ENCODE results near the gene ROR2.

Gene ROR2

DNA sequence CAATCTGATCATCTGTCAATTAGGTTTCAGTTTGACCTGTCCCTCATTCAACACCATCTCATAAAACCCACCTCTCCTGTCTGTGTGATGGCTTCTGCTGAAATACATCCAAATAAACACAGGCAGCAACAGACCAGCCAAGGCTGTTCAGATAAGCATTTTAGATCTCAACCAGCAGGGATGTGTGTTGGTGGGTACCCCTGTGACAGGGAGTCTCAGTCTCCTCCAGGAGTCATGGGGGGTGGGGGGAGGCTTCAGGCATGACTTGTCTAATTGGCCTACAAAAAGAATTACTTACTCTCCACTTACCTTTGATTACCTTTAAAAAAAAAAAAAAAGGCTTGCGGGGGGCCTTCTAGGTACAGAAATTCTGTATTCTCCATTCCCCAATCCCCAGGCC, 65.9 kb downstream of the ROR2 start:
- Histone ChIP-seq H3K4me1 (ENCODE audit: control insufficient read depth in 2 of 2, insufficient read depth in 1 of 2, low read depth in 1 of 2, low read length in 2 of 2) (peaks cover 16 to 26% of the 10 kb centered on the region in 2 donors), H3K14ac (ENCODE audit: low read length) (no peak overlapping the region), H2BK12ac (ENCODE audit: low read length) (no peak overlapping the region), H3K4me3 (ENCODE audit: low read length in 2 of 2) (no peak overlapping the region), H2BK15ac (ENCODE audit: low read length) (no peak overlapping the region), H2AFZ (ENCODE audit: low read length) (no peak overlapping the region), H3K27ac (replicated peaks; ENCODE audit: low read length) (peak overlapping the region; percentile 18), H3K9ac (ENCODE audit: low read depth, low read length, poor library complexity) (no peak overlapping the region), H3K36me3 (replicated peaks in 1 of 2; ENCODE audit: control insufficient read depth in 2 of 2, insufficient read depth in 2 of 2, low read length in 2 of 2) (peaks cover 0 to 42% of the 10 kb centered on the region in 2 donors), H3K4ac (ENCODE audit: low read length) (no peak overlapping the region), H4K8ac (ENCODE audit: low read depth, low read length) (no peak overlapping the region), H3K9me3 (replicated peaks in 1 of 2; ENCODE audit: control insufficient read depth in 2 of 2, insufficient read depth in 1 of 2, low read depth in 1 of 2, low read length in 2 of 2) (peaks cover 0 to 9% of the 10 kb centered on the region in 2 donors), H2BK120ac (ENCODE audit: low read depth, low read length) (no peak overlapping the region), H2AK5ac (ENCODE audit: low read depth, low read length) (no peak overlapping the region), H3K4me2 (ENCODE audit: insufficient read depth, low read length, poor library complexity, severe bottlenecking) (no peak overlapping the region), H2BK5ac (ENCODE audit: low read length) (no peak overlapping the region), H3K23ac (ENCODE audit: low read depth, low read length, poor library complexity) (no peak overlapping the region), H3K27me3 (ENCODE audit: control insufficient read depth in 3 of 3, insufficient read depth in 3 of 3, low read depth in 1 of 3, low read length in 3 of 3) (no peaks in the 10 kb centered on the region), H3K18ac (ENCODE audit: low read length) (no peak overlapping the region), H3K79me1 (ENCODE audit: low read depth, low read length) (peaks cover 2% of the 10 kb centered on the region), H4K91ac (ENCODE audit: low read depth, low read length, poor library complexity) (no peak overlapping the region)
- WGBS, 2 donors (ENCODE audit: extremely low coverage in 2 of 2, insufficient read length in 2 of 2, insufficient replicate concordance in 1 of 2): no CpG with 5 or more reads among the region's 1 CpG
- no peak for DNase-seq (ENCODE audit: low spot score)

DNA sequence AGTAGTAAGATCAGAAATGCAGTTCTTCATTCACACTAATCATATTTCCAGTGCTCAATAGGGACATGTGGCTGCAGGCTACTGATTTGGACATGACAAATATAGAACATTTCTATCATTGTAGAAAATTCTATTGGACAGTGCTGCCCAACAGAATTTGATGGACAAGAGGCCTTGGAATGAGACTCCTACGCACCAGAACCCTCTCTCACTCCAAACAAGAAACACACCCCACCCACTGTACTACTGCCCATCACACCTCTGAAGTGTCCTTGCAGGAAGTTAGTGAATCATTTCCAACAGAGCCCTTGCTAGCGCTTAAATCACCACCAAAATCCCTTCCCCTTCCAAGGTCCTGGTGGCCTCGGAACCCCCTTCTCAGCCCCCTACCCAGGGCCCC, 66.5 kb downstream of the ROR2 start:
- H3K18ac ChIP-seq (ENCODE audit: low read length): peak overlapping the region; percentile 40
- H3K27me3 ChIP-seq (ENCODE audit: control insufficient read depth in 3 of 3, insufficient read depth in 3 of 3, low read depth in 1 of 3, low read length in 3 of 3): no peaks in the 10 kb centered on the region
- peaks cover 16 to 23% of the 10 kb centered on the region in 2 donors for H3K4me1 ChIP-seq (ENCODE audit: control insufficient read depth in 2 of 2, insufficient read depth in 1 of 2, low read depth in 1 of 2, low read length in 2 of 2)
- no peak overlapping the region for H3K9ac ChIP-seq (ENCODE audit: low read depth, low read length, poor library complexity)
- H3K36me3 ChIP-seq (replicated peaks in 1 of 2; ENCODE audit: control insufficient read depth in 2 of 2, insufficient read depth in 2 of 2, low read length in 2 of 2): peaks cover under 1 to 46% of the 10 kb centered on the region in 2 donors
- H2BK15ac ChIP-seq (ENCODE audit: low read length): no peak overlapping the region
- no peak overlapping the region for H3K4ac ChIP-seq (ENCODE audit: low read length)
- H3K27ac ChIP-seq (replicated peaks; ENCODE audit: low read length): no peak overlapping the region
- H3K4me3 ChIP-seq (ENCODE audit: low read length in 2 of 2): no peak overlapping the region
- no CpG with 5 or more reads among the region's 3 CpGs for WGBS, 2 donors (ENCODE audit: extremely low coverage in 2 of 2, insufficient read length in 2 of 2, insufficient replicate concordance in 1 of 2)
- DNase-seq (ENCODE audit: low spot score): no peak
- H3K79me1 ChIP-seq (ENCODE audit: low read depth, low read length): no peaks in the 10 kb centered on the region
- no peak overlapping the region for H3K23ac ChIP-seq (ENCODE audit: low read depth, low read length, poor library complexity)
- no peak overlapping the region for H3K14ac ChIP-seq (ENCODE audit: low read length)
- no peak overlapping the region for H2AFZ ChIP-seq (ENCODE audit: low read length)
- no peak overlapping the region for H3K4me2 ChIP-seq (ENCODE audit: insufficient read depth, low read length, poor library complexity, severe bottlenecking)
- no peak overlapping the region for H2BK120ac ChIP-seq (ENCODE audit: low read depth, low read length)
- H4K8ac ChIP-seq (ENCODE audit: low read depth, low read length): no peak overlapping the region
- no peak overlapping the region for H2BK5ac ChIP-seq (ENCODE audit: low read length)
- no peak overlapping the region for H2BK12ac ChIP-seq (ENCODE audit: low read length)
- no peak overlapping the region for H4K91ac ChIP-seq (ENCODE audit: low read depth, low read length, poor library complexity)
- H2AK5ac ChIP-seq (ENCODE audit: low read depth, low read length): no peak overlapping the region
- peaks cover 0 to 9% of the 10 kb centered on the region in 2 donors for H3K9me3 ChIP-seq (replicated peaks in 1 of 2; ENCODE audit: control insufficient read depth in 2 of 2, insufficient read depth in 1 of 2, low read depth in 1 of 2, low read length in 2 of 2)

DNA sequence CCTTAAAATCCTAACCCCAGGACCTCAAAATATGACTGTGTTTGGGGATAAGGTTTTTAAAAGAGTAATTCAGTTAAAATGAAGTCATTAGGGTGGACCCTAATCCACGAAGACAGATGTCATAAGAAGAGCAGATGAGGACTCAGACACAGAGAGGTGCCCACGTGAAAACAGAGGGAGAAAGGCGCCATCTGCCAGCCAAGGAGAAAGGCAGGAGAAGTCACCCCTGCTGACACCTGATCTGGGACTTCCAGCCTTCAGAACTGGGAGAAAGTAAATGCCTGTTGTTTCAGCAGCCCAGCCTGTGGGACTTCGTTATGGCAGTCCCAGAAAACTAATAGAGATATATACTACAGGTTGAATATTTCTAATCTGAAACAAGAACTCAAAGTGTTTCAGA, 67.4 kb downstream of the ROR2 start:
- H2AK5ac ChIP-seq (ENCODE audit: low read depth, low read length): no peak overlapping the region
- H3K4me3 ChIP-seq (ENCODE audit: low read length in 2 of 2): no peak overlapping the region
- no peaks in the 10 kb centered on the region for H3K79me1 ChIP-seq (ENCODE audit: low read depth, low read length)
- no peak for DNase-seq (ENCODE audit: low spot score)
- peaks cover 0 to 9% of the 10 kb centered on the region in 2 donors for H3K9me3 ChIP-seq (replicated peaks in 1 of 2; ENCODE audit: control insufficient read depth in 2 of 2, insufficient read depth in 1 of 2, low read depth in 1 of 2, low read length in 2 of 2)
- H3K4me2 ChIP-seq (ENCODE audit: insufficient read depth, low read length, poor library complexity, severe bottlenecking): no peak overlapping the region
- H3K4ac ChIP-seq (ENCODE audit: low read length): no peak overlapping the region
- H2AFZ ChIP-seq (ENCODE audit: low read length): no peak overlapping the region
- H2BK5ac ChIP-seq (ENCODE audit: low read length): no peak overlapping the region
- no peak overlapping the region for H2BK12ac ChIP-seq (ENCODE audit: low read length)
- H3K23ac ChIP-seq (ENCODE audit: low read depth, low read length, poor library complexity): no peak overlapping the region
- H3K27ac ChIP-seq (replicated peaks; ENCODE audit: low read length): no peak overlapping the region
- no peak overlapping the region for H3K9ac ChIP-seq (ENCODE audit: low read depth, low read length, poor library complexity)
- WGBS, 2 donors (ENCODE audit: extremely low coverage in 2 of 2, insufficient read length in 2 of 2, insufficient replicate concordance in 1 of 2): no CpG with 5 or more reads among the region's 4 CpGs
- no peak overlapping the region for H4K8ac ChIP-seq (ENCODE audit: low read depth, low read length)
- no peak overlapping the region for H2BK15ac ChIP-seq (ENCODE audit: low read length)
- H3K14ac ChIP-seq (ENCODE audit: low read length): no peak overlapping the region
- H3K18ac ChIP-seq (ENCODE audit: low read length): no peak overlapping the region
- H2BK120ac ChIP-seq (ENCODE audit: low read depth, low read length): no peak overlapping the region
- no peaks in the 10 kb centered on the region for H3K27me3 ChIP-seq (ENCODE audit: control insufficient read depth in 3 of 3, insufficient read depth in 3 of 3, low read depth in 1 of 3, low read length in 3 of 3)
- H3K36me3 ChIP-seq (replicated peaks in 1 of 2; ENCODE audit: control insufficient read depth in 2 of 2, insufficient read depth in 2 of 2, low read length in 2 of 2): peaks cover 2 to 54% of the 10 kb centered on the region in 2 donors
- no peak overlapping the region for H4K91ac ChIP-seq (ENCODE audit: low read depth, low read length, poor library complexity)
- H3K4me1 ChIP-seq (ENCODE audit: control insufficient read depth in 2 of 2, insufficient read depth in 1 of 2, low read depth in 1 of 2, low read length in 2 of 2): peaks cover 16 to 20% of the 10 kb centered on the region in 2 donors

DNA sequence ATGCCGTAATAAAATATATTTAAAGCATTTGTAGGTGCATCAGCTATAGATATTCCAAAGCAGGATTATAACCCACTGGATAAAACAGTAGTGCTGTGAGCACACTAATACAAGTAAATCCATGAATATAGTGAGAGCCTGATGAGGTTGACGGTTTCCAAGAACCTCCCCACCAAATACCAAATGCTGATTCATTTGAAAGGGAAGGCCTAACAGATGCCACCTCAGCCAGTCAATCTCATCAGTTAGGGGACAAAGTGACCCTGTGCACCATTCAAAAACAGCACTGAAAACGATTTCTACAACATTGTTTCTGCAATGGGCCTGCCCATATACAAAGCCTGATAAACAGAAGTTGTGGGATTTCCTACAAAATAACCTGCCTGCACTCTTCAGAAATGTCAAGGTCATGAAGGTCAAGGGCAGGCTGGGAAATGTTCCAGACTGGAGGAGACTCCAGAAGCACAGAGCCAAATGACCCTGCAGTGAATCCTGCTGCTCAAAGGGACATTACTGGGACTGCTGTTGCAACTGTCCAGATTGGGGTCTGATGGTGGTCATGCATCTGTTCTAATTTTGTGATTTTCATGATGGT, 69.6 kb downstream of the ROR2 start:
- Histone ChIP-seq H3K4me2 (ENCODE audit: insufficient read depth, low read length, poor library complexity, severe bottlenecking) (no peak overlapping the region), H3K36me3 (replicated peaks in 1 of 2; ENCODE audit: control insufficient read depth in 2 of 2, insufficient read depth in 2 of 2, low read length in 2 of 2) (peaks cover 5 to 63% of the 10 kb centered on the region in 2 donors), H3K27ac (replicated peaks; ENCODE audit: low read length) (no peak overlapping the region), H3K18ac (ENCODE audit: low read length) (no peak overlapping the region), H3K23ac (ENCODE audit: low read depth, low read length, poor library complexity) (no peak overlapping the region), H3K9ac (ENCODE audit: low read depth, low read length, poor library complexity) (no peak overlapping the region), H2BK5ac (ENCODE audit: low read length) (no peak overlapping the region), H3K27me3 (ENCODE audit: control insufficient read depth in 3 of 3, insufficient read depth in 3 of 3, low read depth in 1 of 3, low read length in 3 of 3) (no peaks in the 10 kb centered on the region), H2AFZ (ENCODE audit: low read length) (no peak overlapping the region), H3K14ac (ENCODE audit: low read length) (no peak overlapping the region), H2BK120ac (ENCODE audit: low read depth, low read length) (no peak overlapping the region), H2AK5ac (ENCODE audit: low read depth, low read length) (no peak overlapping the region), H4K8ac (ENCODE audit: low read depth, low read length) (no peak overlapping the region), H3K4me1 (ENCODE audit: control insufficient read depth in 2 of 2, insufficient read depth in 1 of 2, low read depth in 1 of 2, low read length in 2 of 2) (peaks cover 14 to 15% of the 10 kb centered on the region in 2 donors), H3K79me1 (ENCODE audit: low read depth, low read length) (no peaks in the 10 kb centered on the region), H3K4me3 (ENCODE audit: low read length in 2 of 2) (no peak overlapping the region), H2BK12ac (ENCODE audit: low read length) (no peak overlapping the region), H4K91ac (ENCODE audit: low read depth, low read length, poor library complexity) (no peak overlapping the region), H2BK15ac (ENCODE audit: low read length) (no peak overlapping the region), H3K9me3 (replicated peaks in 1 of 2; ENCODE audit: control insufficient read depth in 2 of 2, insufficient read depth in 1 of 2, low read depth in 1 of 2, low read length in 2 of 2) (peaks cover 2 to 9% of the 10 kb centered on the region in 2 donors), H3K4ac (ENCODE audit: low read length) (no peak overlapping the region)
- no peak for DNase-seq (ENCODE audit: low spot score)
- WGBS, 2 donors (ENCODE audit: extremely low coverage in 2 of 2, insufficient read length in 2 of 2, insufficient replicate concordance in 1 of 2): no CpG with 5 or more reads among the region's 3 CpGs
